Stimulated activated CD8-positive, alpha-beta memory T cell treated with anti-CD3 and anti-CD28 coated beads, Interleukin-12 subunit alpha, Interleukin-12 subunit beta, amount 100 ng/mL, for 1 hour (primary cell): Measurements from ENCODE around the gene REST.
"Not testable (repeated sequence)": the region's sequence is repeated elsewhere in the genome, so short reads cannot be mapped to it uniquely, and the experiment has no call there.

ENCODE experiments used
- DNase-seq: peaks from one replicate; pipeline ENCODE4 v3.0.0-alpha.2; 2020; ENCODE audit warnings: low read depth

The REST gene

GRCh38 chr4:56910172-56910967 lies 2.7 kb downstream of the REST start:
- DNase-seq = no peak

- no peak for DNase-seq
Observed at GRCh38 chr4:56914336-56914735, 6.6 kb downstream of the REST start.

GRCh38 chr4:56914977-56915376 lies 7.3 kb downstream of the REST start:
- DNase-seq = not testable (repeated sequence)

- DNase-seq = no peak
Observed at GRCh38 chr4:56927196-56927595, 19.5 kb downstream of the REST start.

- DNase-seq = no peak
Observed at GRCh38 chr4:56930638-56931037, 22.9 kb downstream of the REST start.

GRCh38 chr4:56931924-56932323 lies 24.2 kb downstream of the REST start:
- DNase-seq = no peak

- no peak for DNase-seq
Observed at GRCh38 chr4:56937262-56937661, 29.6 kb downstream of the REST start.

- not testable (repeated sequence) for DNase-seq
Observed at GRCh38 chr4:56939826-56940225, 32.1 kb downstream of the REST start.

GRCh38 chr4:56940403-56940802 lies 32.7 kb downstream of the REST start:
- no peak for DNase-seq

GRCh38 chr4:56940971-56941370 lies 33.3 kb downstream of the REST start:
- DNase-seq = no peak

GRCh38 chr4:56941403-56941802 lies 33.7 kb downstream of the REST start:
- no peak for DNase-seq

- DNase-seq = no peak
Observed at GRCh38 chr4:56953680-56954520, 46.2 kb downstream of the REST start.

- no peak for DNase-seq
Observed at GRCh38 chr4:56958111-56958517, 50.4 kb downstream of the REST start.

- DNase-seq = no peak
Observed at GRCh38 chr4:56959100-56959499, 51.4 kb downstream of the REST start.

GRCh38 chr4:56961107-56961500 lies 53.4 kb downstream of the REST start:
- DNase-seq = no peak

- no peak for DNase-seq
Observed at GRCh38 chr4:56971383-56971782, 63.7 kb downstream of the REST start.

GRCh38 chr4:56972389-56972788 lies 64.7 kb downstream of the REST start:
- no peak for DNase-seq

GRCh38 chr4:56972809-56973208 lies 65.1 kb downstream of the REST start:
- no peak for DNase-seq

- DNase-seq = no peak
Observed at GRCh38 chr4:56973336-56973735, 65.6 kb downstream of the REST start.

GRCh38 chr4:56976283-56976836 lies 68.7 kb downstream of the REST start:
- DNase-seq = no peak

GRCh38 chr4:56976837-56977320 lies 69.2 kb downstream of the REST start:
- DNase-seq = peak; percentile 15

GRCh38 chr4:56977321-56978012 lies 69.8 kb downstream of the REST start, which contains the start of gene NOA1:
Gene NOA1, minus strand, starts transcription at chr4:56977606. Its CDS starts 21 bp downstream, at chr4:56977585.
- DNase-seq = peak; percentile 95
